Hepatic stellate cell (primary cell): Measurements from ENCODE around the gene SPDYE16.
"Not testable (repeated sequence)": the region's sequence is repeated elsewhere in the genome, so short reads cannot be mapped to it uniquely, and the experiment has no call there.

Source experiments
- DNase-seq: peaks from one replicate; pipeline ENCODE4 v3.0.0; 2011; ENCODE audit warnings: low spot score

Gene SPDYE16

GRCh38 chr7:76549855-76550248, 6.8 kb upstream of the SPDYE16 start:
- not testable (repeated sequence) for DNase-seq

GRCh38 chr7:76549025-76549854, 6.1 kb upstream of the SPDYE16 start:
- peak; percentile 67 for DNase-seq

- DNase-seq = not testable (repeated sequence)
Measured at GRCh38 chr7:76531643-76532042, 11.5 kb downstream of the SPDYE16 start.

GRCh38 chr7:76526183-76526582, 16.9 kb downstream of the SPDYE16 start:
- not testable (repeated sequence) for DNase-seq

- not testable (repeated sequence) for DNase-seq
Measured at GRCh38 chr7:76516932-76517331, 26.2 kb downstream of the SPDYE16 start.

GRCh38 chr7:76515999-76516443, 27.1 kb downstream of the SPDYE16 start:
- DNase-seq = peak; percentile 87

GRCh38 chr7:76514926-76515771, 27.9 kb downstream of the SPDYE16 start:
- no peak for DNase-seq

GRCh38 chr7:76513817-76514799, 29.0 kb downstream of the SPDYE16 start:
- DNase-seq = no peak

GRCh38 chr7:76512941-76513816, 29.9 kb downstream of the SPDYE16 start:
- DNase-seq = peak; percentile 37

- DNase-seq = not testable (repeated sequence)
Measured at GRCh38 chr7:76511911-76512885, 30.9 kb downstream of the SPDYE16 start.

GRCh38 chr7:76511200-76511910, 31.7 kb downstream of the SPDYE16 start:
- DNase-seq = not testable (repeated sequence)

- DNase-seq = peak; percentile 24
Measured at GRCh38 chr7:76509931-76510877, 32.9 kb downstream of the SPDYE16 start, which contains the start of gene UPK3B. Gene UPK3B, plus strand, starts transcription at chr7:76510552. Its CDS starts 101 bp downstream, at chr7:76510653.

- no peak for DNase-seq
Measured at GRCh38 chr7:76507723-76508406, 35.2 kb downstream of the SPDYE16 start.

- not testable (repeated sequence) for DNase-seq
Measured at GRCh38 chr7:76506643-76507042, 36.5 kb downstream of the SPDYE16 start.

- DNase-seq = no peak
Measured at GRCh38 chr7:76506081-76506440, 37.0 kb downstream of the SPDYE16 start.

- DNase-seq = no peak
Measured at GRCh38 chr7:76505168-76506080, 37.7 kb downstream of the SPDYE16 start.
